H9 (cell line): ENCODE measurements around the gene SFRP5. TPM values are rescaled to one million over a fixed set of nuclear protein-coding genes. Genes with fewer than 3 reads are reported as not detected.

Experiments
- DNase-seq: peaks from one replicate; pipeline ENCODE4 v3.0.0-alpha.2; 2017
- H2AFZ ChIP-seq: one replicate; pipeline ENCODE4 v1.6.1; 2013; ENCODE audit warnings: mild to moderate bottlenecking, low read length, control low read depth, moderate library complexity
- H2AK5ac ChIP-seq: 2 replicates; pipeline ENCODE4 v1.6.1; 2013; ENCODE audit warnings: low read length, control low read depth, mixed read lengths; ENCODE audit not compliant: insufficient read length
- H2BK120ac ChIP-seq: one replicate; pipeline ENCODE4 v1.6.1; 2013; ENCODE audit warnings: low read depth, mild to moderate bottlenecking, low read length, control low read depth, inconsistent platforms; ENCODE audit not compliant: poor library complexity, severe bottlenecking
- H2BK12ac ChIP-seq: 2 replicates; pipeline ENCODE4 v1.6.1; 2013; ENCODE audit warnings: low read length, control low read depth, mixed read lengths, low read depth; ENCODE audit not compliant: insufficient read length
- H2BK15ac ChIP-seq: 2 replicates; pipeline ENCODE4 v1.6.1; 2013; ENCODE audit warnings: low read depth, low read length, control low read depth
- H2BK20ac ChIP-seq: one replicate; pipeline ENCODE4 v1.6.1; 2013; ENCODE audit warnings: low read depth, mild to moderate bottlenecking, low read length, control low read depth, inconsistent platforms; ENCODE audit not compliant: poor library complexity, severe bottlenecking
- H2BK5ac ChIP-seq: 2 replicates; pipeline ENCODE4 v1.6.1; 2013; ENCODE audit warnings: low read length, control low read depth, mixed read lengths; ENCODE audit not compliant: insufficient read length
- H3K14ac ChIP-seq: 2 replicates; pipeline ENCODE4 v1.6.1; 2013; ENCODE audit warnings: low read length, control low read depth; ENCODE audit not compliant: insufficient read depth
- H3K18ac ChIP-seq: 2 replicates; pipeline ENCODE4 v1.6.1; 2013; ENCODE audit warnings: low read depth, mild to moderate bottlenecking, mixed read lengths, low read length, control low read depth; ENCODE audit not compliant: insufficient read length
- H3K23ac ChIP-seq: 2 replicates; pipeline ENCODE4 v1.6.1; 2013; ENCODE audit warnings: low read length, control low read depth, mixed read lengths, low read depth; ENCODE audit not compliant: insufficient read length
- H3K23me2 ChIP-seq: 2 replicates; pipeline ENCODE4 v1.6.1; 2013; ENCODE audit warnings: low read depth, mild to moderate bottlenecking, mixed read lengths, low read length, control low read depth; ENCODE audit not compliant: insufficient read length, poor library complexity, severe bottlenecking
- H3K27ac ChIP-seq: 2 replicates; pipeline ENCODE4 v1.5.1; 2013; ENCODE audit warnings: low read length, control low read depth, mixed read lengths, low read depth; ENCODE audit not compliant: insufficient read length
- H3K27me3 ChIP-seq: 2 replicates; pipeline ENCODE4 v1.6.1; 2013; ENCODE audit warnings: low read length, control low read depth, inconsistent platforms; ENCODE audit not compliant: insufficient read depth
- H3K4ac ChIP-seq: 2 replicates; pipeline ENCODE4 v1.6.1; 2013; ENCODE audit warnings: low read depth, mild to moderate bottlenecking, control low read depth, inconsistent platforms, low read length, moderate library complexity
- H3K4me1 ChIP-seq: 2 replicates; pipeline ENCODE4 v1.6.1; 2013; ENCODE audit warnings: low read length, control low read depth, inconsistent platforms; ENCODE audit not compliant: insufficient read depth
- H3K4me2 ChIP-seq: 2 replicates; pipeline ENCODE4 v1.6.1; 2013; ENCODE audit warnings: low read length, control low read depth, mixed read lengths; ENCODE audit not compliant: insufficient read length, insufficient read depth
- H3K56ac ChIP-seq: 2 replicates; pipeline ENCODE4 v1.6.1; 2013; ENCODE audit warnings: low read depth, mild to moderate bottlenecking, mixed read lengths, low read length, control low read depth; ENCODE audit not compliant: insufficient read length
- H3K79me1 ChIP-seq: 2 replicates; pipeline ENCODE4 v1.6.1; 2013; ENCODE audit warnings: low read depth, mild to moderate bottlenecking, moderate library complexity, low read length, control low read depth, inconsistent platforms; ENCODE audit not compliant: insufficient read depth, poor library complexity, severe bottlenecking
- H3K79me2 ChIP-seq: 2 replicates; pipeline ENCODE4 v1.6.1; 2013; ENCODE audit warnings: low read length, control low read depth, inconsistent platforms; ENCODE audit not compliant: insufficient read depth
- H3K9ac ChIP-seq: 2 replicates; pipeline ENCODE4 v1.6.1; 2013; ENCODE audit warnings: low read length, control low read depth, mixed read lengths; ENCODE audit not compliant: insufficient read length; ENCODE audit errors: extremely low read depth
- H3K9me3 ChIP-seq: one replicate; pipeline ENCODE4 v1.6.1; 2013; ENCODE audit warnings: low read depth, low read length, inconsistent platforms; ENCODE audit not compliant: control insufficient read depth
- H3T11ph ChIP-seq: one replicate; pipeline ENCODE4 v1.6.1; 2013; ENCODE audit warnings: mild to moderate bottlenecking, low read length, control low read depth, inconsistent platforms
- H4K20me1 ChIP-seq: one replicate; pipeline ENCODE4 v1.6.1; 2013; ENCODE audit not compliant: control insufficient read depth, insufficient read length, insufficient read depth
- H4K5ac ChIP-seq: 2 replicates; pipeline ENCODE4 v1.6.1; 2013; ENCODE audit warnings: low read depth, mild to moderate bottlenecking, mixed read lengths, low read length, control low read depth; ENCODE audit not compliant: insufficient read length
- H4K8ac ChIP-seq: replicated peaks from 2 replicates; pipeline ENCODE4 v1.6.1; 2013; ENCODE audit warnings: low read length, control low read depth, mixed read lengths, low read depth; ENCODE audit not compliant: insufficient read length
- H4K91ac ChIP-seq: 2 replicates; pipeline ENCODE4 v1.6.1; 2013; ENCODE audit warnings: low read depth, mild to moderate bottlenecking, moderate library complexity, mixed read lengths, low read length, control low read depth; ENCODE audit not compliant: insufficient read length
- H3K27ac Mint-ChIP-seq, 3 experiments: 2 replicates in 2 of 3; 3 replicates in 1 of 3; pipeline ENCODE4 v1.8.0; 2020 to 2021; ENCODE audit warnings: mixed read lengths in 3 of 3, mild to moderate bottlenecking in 1 of 3, moderate library complexity in 1 of 3
- H3K27me3 Mint-ChIP-seq: 2 replicates; pipeline ENCODE4 v1.8.0; 2021; ENCODE audit warnings: low read depth, mild to moderate bottlenecking, moderate library complexity, mixed read lengths
- H3K36me3 Mint-ChIP-seq, 3 experiments: 2 replicates in 2 of 3; 3 replicates in 1 of 3; pipeline ENCODE4 v1.8.0; 2020 to 2021; ENCODE audit warnings: low read depth in 3 of 3, mixed read lengths in 3 of 3; ENCODE audit not compliant: insufficient read depth in 1 of 3
- H3K4me1 Mint-ChIP-seq, 2 experiments: 2 replicates each; pipeline ENCODE4 v1.8.0; 2020; ENCODE audit warnings: mixed read lengths in 2 of 2
- H3K4me3 Mint-ChIP-seq, 2 experiments: 2 replicates in 1 of 2; 3 replicates in 1 of 2; pipeline ENCODE4 v1.8.0; 2020 to 2021; ENCODE audit warnings: mild to moderate bottlenecking in 2 of 2, mixed read lengths in 2 of 2, moderate library complexity in 1 of 2
- H3K9me3 Mint-ChIP-seq, 2 experiments: 2 replicates in 1 of 2; 3 replicates in 1 of 2; pipeline ENCODE4 v1.8.0; 2020; ENCODE audit warnings: mild to moderate bottlenecking in 2 of 2, mixed read lengths in 2 of 2, moderate library complexity in 1 of 2
- CTCF ChIP-seq: fragments of 200-600 bp; sonication (generic); conservative IDR thresholded peaks from 3 replicates; pipeline ENCODE4 v1.8.0; 2021; ENCODE audit warnings: antibody characterized with exemption, mild to moderate bottlenecking
- WGBS: extraction: QIAGEN DNeasy Blood & Tissue Kit; methylation state at CpG from one replicate; pipeline ENCODE4 v1.1.7; 2013; ENCODE audit warnings: missing lambda C conversion rate, low lambda C conversion rate, mixed read lengths; ENCODE audit not compliant: insufficient read length; ENCODE audit errors: extremely low coverage; 5-methylcytosine and 5-hydroxymethylcytosine counted together
- total RNA-seq: library from RNA; stranded (reverse); gene quantifications from 2 replicates; pipeline ENCODE4 v1.2.1, GENCODE V29; 2021

SFRP5 gene
- total RNA-seq, 1 experiment from 2014 or later: 1.7 TPM

GRCh38 chr10:97791824-97792721 lies 20.3 kb upstream of the SFRP5 start:
- no peaks in the 10 kb centered on the region for H3K79me1 ChIP-seq
- no CpG with 5 or more reads among the region's 13 CpGs for WGBS
- Mint-ChIP-seq H3K36me3 (no peaks in the 10 kb centered on the region), H3K4me1 (peaks cover 10 to 12% of the 10 kb centered on the region in 2 experiments), H3K27ac (no peak overlapping the region), H3K4me3 (no peak overlapping the region), H3K9me3 (no peaks in the 10 kb centered on the region), H3K27me3 (peaks cover 8% of the 10 kb centered on the region)
- no peak overlapping the region for H3K4me2 ChIP-seq
- no peak overlapping the region for H3K18ac ChIP-seq
- H3T11ph ChIP-seq: no peak overlapping the region
- no peak overlapping the region for H2BK5ac ChIP-seq
- no peak overlapping the region for H2AK5ac ChIP-seq
- peak; percentile 97 for TF ChIP-seq CTCF
- H2BK120ac ChIP-seq: no peak overlapping the region
- no peak overlapping the region for H3K56ac ChIP-seq
- H3K9ac ChIP-seq: no peak overlapping the region
- H3K23me2 ChIP-seq: no peaks in the 10 kb centered on the region
- no peaks in the 10 kb centered on the region for H3K27me3 ChIP-seq
- H3K4ac ChIP-seq: no peak overlapping the region
- H2BK12ac ChIP-seq: no peak overlapping the region
- H3K79me2 ChIP-seq: no peaks in the 10 kb centered on the region
- no peaks in the 10 kb centered on the region for H4K20me1 ChIP-seq
- H4K91ac ChIP-seq: no peak overlapping the region
- no peak overlapping the region for H3K14ac ChIP-seq
- H4K5ac ChIP-seq: no peak overlapping the region
- no peak overlapping the region for H2AFZ ChIP-seq
- H2BK15ac ChIP-seq: no peak overlapping the region
- H3K27ac ChIP-seq: no peak overlapping the region
- no peak overlapping the region for H2BK20ac ChIP-seq
- no peak overlapping the region for H4K8ac ChIP-seq
- no peaks in the 10 kb centered on the region for H3K9me3 ChIP-seq
- H3K23ac ChIP-seq: no peak overlapping the region
- DNase-seq: peak; percentile 88
- no peaks in the 10 kb centered on the region for H3K4me1 ChIP-seq
